ENCODE data around the gene TCERG1L. TPM values are rescaled to one million over a fixed set of nuclear protein-coding genes. Genes with fewer than 3 reads are reported as not detected.

TCERG1L gene
- polyA plus RNA-seq, 1 donor from 2014 or later, result 0.53 TPM

- H4K20me1 ChIP-seq (ENCODE audit: insufficient read depth), result no peaks in the 10 kb centered on the region
- H3K79me2 ChIP-seq (replicated peaks; ENCODE audit: insufficient read depth, low read length), result no peaks in the 10 kb centered on the region
- H3K4me3 ChIP-seq (ENCODE audit: low read length), result no peak overlapping the region
- H3K9me2 ChIP-seq (ENCODE audit: insufficient read depth, low read length), result no peaks in the 10 kb centered on the region
- no peak overlapping the region for H3K9ac ChIP-seq (ENCODE audit: low read length)
- no peak overlapping the region for H3K27ac ChIP-seq (ENCODE audit: low read length)
- H3F3A ChIP-seq (ENCODE audit: insufficient read depth, low read length, poor library complexity, severe bottlenecking), result no peaks in the 10 kb centered on the region
- no peaks in the 10 kb centered on the region for H3K36me3 ChIP-seq (ENCODE audit: insufficient read depth, low read length)
- H3K9me3 ChIP-seq (ENCODE audit: low read length), result no peaks in the 10 kb centered on the region
- H3K27me3 ChIP-seq (ENCODE audit: insufficient read depth, low read depth, low read length), result no peaks in the 10 kb centered on the region
- no peak overlapping the region for H2AFZ ChIP-seq (ENCODE audit: low read depth, low read length)
- no peak for TF ChIP-seq MXI1 (conservative IDR thresholded peaks at IDR 0.05; ENCODE audit: poor library complexity, severe bottlenecking)
- TF ChIP-seq, protein P1, sequence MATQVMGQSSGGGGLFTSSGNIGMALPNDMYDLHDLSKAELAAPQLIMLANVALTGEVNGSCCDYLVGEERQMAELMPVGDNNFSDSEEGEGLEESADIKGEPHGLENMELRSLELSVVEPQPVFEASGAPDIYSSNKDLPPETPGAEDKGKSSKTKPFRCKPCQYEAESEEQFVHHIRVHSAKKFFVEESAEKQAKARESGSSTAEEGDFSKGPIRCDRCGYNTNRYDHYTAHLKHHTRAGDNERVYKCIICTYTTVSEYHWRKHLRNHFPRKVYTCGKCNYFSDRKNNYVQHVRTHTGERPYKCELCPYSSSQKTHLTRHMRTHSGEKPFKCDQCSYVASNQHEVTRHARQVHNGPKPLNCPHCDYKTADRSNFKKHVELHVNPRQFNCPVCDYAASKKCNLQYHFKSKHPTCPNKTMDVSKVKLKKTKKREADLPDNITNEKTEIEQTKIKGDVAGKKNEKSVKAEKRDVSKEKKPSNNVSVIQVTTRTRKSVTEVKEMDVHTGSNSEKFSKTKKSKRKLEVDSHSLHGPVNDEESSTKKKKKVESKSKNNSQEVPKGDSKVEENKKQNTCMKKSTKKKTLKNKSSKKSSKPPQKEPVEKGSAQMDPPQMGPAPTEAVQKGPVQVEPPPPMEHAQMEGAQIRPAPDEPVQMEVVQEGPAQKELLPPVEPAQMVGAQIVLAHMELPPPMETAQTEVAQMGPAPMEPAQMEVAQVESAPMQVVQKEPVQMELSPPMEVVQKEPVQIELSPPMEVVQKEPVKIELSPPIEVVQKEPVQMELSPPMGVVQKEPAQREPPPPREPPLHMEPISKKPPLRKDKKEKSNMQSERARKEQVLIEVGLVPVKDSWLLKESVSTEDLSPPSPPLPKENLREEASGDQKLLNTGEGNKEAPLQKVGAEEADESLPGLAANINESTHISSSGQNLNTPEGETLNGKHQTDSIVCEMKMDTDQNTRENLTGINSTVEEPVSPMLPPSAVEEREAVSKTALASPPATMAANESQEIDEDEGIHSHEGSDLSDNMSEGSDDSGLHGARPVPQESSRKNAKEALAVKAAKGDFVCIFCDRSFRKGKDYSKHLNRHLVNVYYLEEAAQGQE (IDR thresholded peaks at IDR 0.05; ENCODE audit: borderline replicate concordance), result no peak
- TF ChIP-seq SMC3 (conservative IDR thresholded peaks at IDR 0.05; ENCODE audit: poor library complexity), result no peak
- no peak for TF ChIP-seq EZH2 (IDR thresholded peaks at IDR 0.05; ENCODE audit: borderline replicate concordance, insufficient read depth, low read length, poor library complexity, severe bottlenecking)
- TF ChIP-seq RAD21 (conservative IDR thresholded peaks at IDR 0.05), result no peak
- no peak for TF ChIP-seq POLR2AphosphoS5 (IDR thresholded peaks at IDR 0.05)
- TF ChIP-seq, protein P2, sequence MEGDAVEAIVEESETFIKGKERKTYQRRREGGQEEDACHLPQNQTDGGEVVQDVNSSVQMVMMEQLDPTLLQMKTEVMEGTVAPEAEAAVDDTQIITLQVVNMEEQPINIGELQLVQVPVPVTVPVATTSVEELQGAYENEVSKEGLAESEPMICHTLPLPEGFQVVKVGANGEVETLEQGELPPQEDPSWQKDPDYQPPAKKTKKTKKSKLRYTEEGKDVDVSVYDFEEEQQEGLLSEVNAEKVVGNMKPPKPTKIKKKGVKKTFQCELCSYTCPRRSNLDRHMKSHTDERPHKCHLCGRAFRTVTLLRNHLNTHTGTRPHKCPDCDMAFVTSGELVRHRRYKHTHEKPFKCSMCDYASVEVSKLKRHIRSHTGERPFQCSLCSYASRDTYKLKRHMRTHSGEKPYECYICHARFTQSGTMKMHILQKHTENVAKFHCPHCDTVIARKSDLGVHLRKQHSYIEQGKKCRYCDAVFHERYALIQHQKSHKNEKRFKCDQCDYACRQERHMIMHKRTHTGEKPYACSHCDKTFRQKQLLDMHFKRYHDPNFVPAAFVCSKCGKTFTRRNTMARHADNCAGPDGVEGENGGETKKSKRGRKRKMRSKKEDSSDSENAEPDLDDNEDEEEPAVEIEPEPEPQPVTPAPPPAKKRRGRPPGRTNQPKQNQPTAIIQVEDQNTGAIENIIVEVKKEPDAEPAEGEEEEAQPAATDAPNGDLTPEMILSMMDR (IDR thresholded peaks at IDR 0.05; ENCODE audit: poor library complexity, severe bottlenecking), result no peak
- no peak for TF ChIP-seq TAF1 (IDR thresholded peaks at IDR 0.05; ENCODE audit: low read depth)
- TF ChIP-seq EP300 (conservative IDR thresholded peaks at IDR 0.05; ENCODE audit: poor library complexity, severe bottlenecking), result no peak
- H3K4me2 ChIP-seq (ENCODE audit: low read length), result no peak overlapping the region
Measured at GRCh38 chr10:131288648-131289047, 22.9 kb downstream of the TCERG1L start.

GRCh38 chr10:131282961-131283360 is 28.6 kb downstream of the TCERG1L start:
- no peak overlapping the region for H2AFZ ChIP-seq (ENCODE audit: low read depth, low read length)
- H3K27ac ChIP-seq (ENCODE audit: low read length), result no peak overlapping the region
- H3K4me3 ChIP-seq (ENCODE audit: low read length), result no peak overlapping the region
- H3F3A ChIP-seq (ENCODE audit: insufficient read depth, low read length, poor library complexity, severe bottlenecking), result no peaks in the 10 kb centered on the region
- no peaks in the 10 kb centered on the region for H3K27me3 ChIP-seq (ENCODE audit: insufficient read depth, low read depth, low read length)
- no peak overlapping the region for H3K4me2 ChIP-seq (ENCODE audit: low read length)
- no peak overlapping the region for H3K9ac ChIP-seq (ENCODE audit: low read length)
- H3K36me3 ChIP-seq (ENCODE audit: insufficient read depth, low read length), result no peaks in the 10 kb centered on the region
- no peaks in the 10 kb centered on the region for H3K9me3 ChIP-seq (ENCODE audit: low read length)
- H4K20me1 ChIP-seq (ENCODE audit: insufficient read depth), result no peaks in the 10 kb centered on the region
- no peaks in the 10 kb centered on the region for H3K79me2 ChIP-seq (replicated peaks; ENCODE audit: insufficient read depth, low read length)
- TF ChIP-seq POLR2AphosphoS5 (IDR thresholded peaks at IDR 0.05) (no peak), SMC3 (conservative IDR thresholded peaks at IDR 0.05; ENCODE audit: poor library complexity) (no peak), MXI1 (conservative IDR thresholded peaks at IDR 0.05; ENCODE audit: poor library complexity, severe bottlenecking) (no peak), RAD21 (conservative IDR thresholded peaks at IDR 0.05) (no peak), TAF1 (IDR thresholded peaks at IDR 0.05; ENCODE audit: low read depth) (no peak), EZH2 (IDR thresholded peaks at IDR 0.05; ENCODE audit: borderline replicate concordance, insufficient read depth, low read length, poor library complexity, severe bottlenecking) (no peak), EP300 (conservative IDR thresholded peaks at IDR 0.05; ENCODE audit: poor library complexity, severe bottlenecking) (no peak)
- TF ChIP-seq, protein P1 (IDR thresholded peaks at IDR 0.05; ENCODE audit: borderline replicate concordance), result no peak
- TF ChIP-seq, protein P2 (IDR thresholded peaks at IDR 0.05; ENCODE audit: poor library complexity, severe bottlenecking), result no peak
- no peaks in the 10 kb centered on the region for H3K9me2 ChIP-seq (ENCODE audit: insufficient read depth, low read length)
